Measurements from ENCODE around the gene PLPPR4.

Gene PLPPR4

DNA sequence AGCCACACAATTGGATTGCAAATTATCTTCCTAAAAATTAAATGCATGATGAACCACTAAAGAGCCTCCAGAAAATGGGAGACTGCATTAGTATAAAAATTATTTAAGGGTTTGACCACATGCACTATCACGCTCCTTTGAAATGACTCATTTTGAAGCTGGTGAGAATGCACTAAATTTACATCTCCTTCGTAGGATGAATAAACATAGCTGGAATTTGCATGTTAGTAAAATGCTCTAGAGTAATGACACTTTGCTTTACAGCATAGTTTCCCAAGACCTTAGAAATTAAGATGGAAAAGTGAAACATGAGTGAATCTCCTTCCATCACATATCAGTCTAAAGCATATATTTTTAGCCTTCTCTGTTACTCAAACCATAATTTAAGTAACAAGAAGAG is 2.4 kb downstream of the PLPPR4 start:
- no peak overlapping the region for H3K27ac ChIP-seq
- TF ChIP-seq, protein P1, sequence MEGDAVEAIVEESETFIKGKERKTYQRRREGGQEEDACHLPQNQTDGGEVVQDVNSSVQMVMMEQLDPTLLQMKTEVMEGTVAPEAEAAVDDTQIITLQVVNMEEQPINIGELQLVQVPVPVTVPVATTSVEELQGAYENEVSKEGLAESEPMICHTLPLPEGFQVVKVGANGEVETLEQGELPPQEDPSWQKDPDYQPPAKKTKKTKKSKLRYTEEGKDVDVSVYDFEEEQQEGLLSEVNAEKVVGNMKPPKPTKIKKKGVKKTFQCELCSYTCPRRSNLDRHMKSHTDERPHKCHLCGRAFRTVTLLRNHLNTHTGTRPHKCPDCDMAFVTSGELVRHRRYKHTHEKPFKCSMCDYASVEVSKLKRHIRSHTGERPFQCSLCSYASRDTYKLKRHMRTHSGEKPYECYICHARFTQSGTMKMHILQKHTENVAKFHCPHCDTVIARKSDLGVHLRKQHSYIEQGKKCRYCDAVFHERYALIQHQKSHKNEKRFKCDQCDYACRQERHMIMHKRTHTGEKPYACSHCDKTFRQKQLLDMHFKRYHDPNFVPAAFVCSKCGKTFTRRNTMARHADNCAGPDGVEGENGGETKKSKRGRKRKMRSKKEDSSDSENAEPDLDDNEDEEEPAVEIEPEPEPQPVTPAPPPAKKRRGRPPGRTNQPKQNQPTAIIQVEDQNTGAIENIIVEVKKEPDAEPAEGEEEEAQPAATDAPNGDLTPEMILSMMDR (IDR thresholded peaks at IDR 0.05), result no peak
- no peak for TF ChIP-seq ZFX (IDR thresholded peaks at IDR 0.05; ENCODE audit: borderline replicate concordance)

DNA sequence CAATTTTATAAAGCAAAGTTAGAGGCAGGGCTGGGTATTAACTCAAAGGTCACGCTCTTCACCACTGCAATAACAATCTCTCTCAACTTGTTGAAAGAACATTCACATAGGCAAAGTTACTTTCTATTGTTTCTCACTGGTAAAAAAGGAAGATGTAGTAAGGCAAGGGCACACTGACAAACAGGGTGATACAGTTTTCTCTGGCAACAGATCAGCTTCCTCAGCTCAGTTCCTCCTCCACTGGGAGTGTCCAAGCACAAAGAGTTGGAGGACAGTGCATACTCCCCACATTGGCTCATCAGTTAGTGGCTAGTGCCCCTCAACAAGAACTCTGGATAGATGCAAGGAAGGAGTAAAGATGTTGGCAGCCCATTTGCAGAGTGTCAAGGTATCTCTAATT is 3.7 kb downstream of the PLPPR4 start:
- no peak overlapping the region for H3K27ac ChIP-seq
- no peak for TF ChIP-seq ZFX (IDR thresholded peaks at IDR 0.05; ENCODE audit: borderline replicate concordance)
- TF ChIP-seq, protein P1 (IDR thresholded peaks at IDR 0.05), result no peak

DNA sequence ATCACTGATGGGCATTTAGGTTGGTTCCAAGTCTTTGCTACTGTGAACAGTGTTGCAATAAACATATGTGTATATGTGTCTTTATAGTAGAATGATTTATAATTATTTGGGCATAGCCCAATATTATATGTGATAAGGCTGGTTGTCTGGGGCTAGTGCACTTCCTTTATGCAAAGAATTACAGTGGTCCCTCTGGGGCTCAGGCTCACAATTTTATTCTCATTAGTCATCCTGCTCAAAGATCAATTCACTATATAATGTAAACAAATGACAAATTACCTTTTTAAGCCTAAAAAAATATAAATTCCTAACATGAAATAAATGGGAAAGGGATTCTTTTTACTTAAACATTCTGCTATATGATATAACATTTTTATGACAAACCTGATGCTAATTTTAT is 5.0 kb downstream of the PLPPR4 start:
- TF ChIP-seq, protein P1 (IDR thresholded peaks at IDR 0.05), result no peak
- no peak for TF ChIP-seq ZFX (IDR thresholded peaks at IDR 0.05; ENCODE audit: borderline replicate concordance)
- no peak overlapping the region for H3K27ac ChIP-seq

DNA sequence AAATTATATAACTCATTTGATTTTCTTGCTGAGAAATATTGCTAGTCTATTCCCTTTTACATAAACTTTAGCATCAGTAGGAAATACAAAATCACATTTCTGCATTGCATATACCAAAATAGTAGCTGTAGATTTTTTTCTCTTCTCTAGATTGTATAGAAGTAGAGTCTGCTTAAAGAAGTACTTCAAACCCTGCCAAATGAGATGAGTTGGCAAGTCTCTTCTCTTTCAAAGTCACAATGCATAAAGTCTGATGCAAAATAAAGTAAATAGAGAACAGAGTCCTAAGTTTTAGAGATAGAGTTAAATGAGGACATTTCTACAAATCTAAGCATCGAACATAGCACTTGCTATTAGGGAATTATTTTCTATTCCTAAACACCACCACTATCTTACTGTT is 6.4 kb downstream of the PLPPR4 start:
- H3K27ac ChIP-seq, result no peak overlapping the region
- TF ChIP-seq, protein P1 (IDR thresholded peaks at IDR 0.05), result no peak
- no peak for TF ChIP-seq ZFX (IDR thresholded peaks at IDR 0.05; ENCODE audit: borderline replicate concordance)

DNA sequence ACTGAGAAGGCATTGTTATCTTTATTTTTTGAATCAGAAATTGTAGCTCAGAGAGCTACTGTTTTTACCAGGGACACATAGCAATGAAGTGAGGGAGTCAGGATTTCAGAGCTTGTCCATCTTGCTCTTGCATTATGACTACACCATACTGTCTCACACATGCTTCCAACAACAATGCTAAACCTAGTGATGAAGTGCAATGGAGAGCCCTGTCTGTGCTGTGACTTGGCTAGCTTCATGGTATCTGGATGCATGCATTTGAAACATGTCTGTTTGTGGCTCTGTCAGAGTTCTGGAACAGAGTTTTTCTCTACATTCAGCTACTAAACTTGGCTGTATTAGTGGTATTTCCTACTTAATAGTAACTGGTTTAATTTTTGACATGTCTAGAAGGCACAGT is 7.0 kb downstream of the PLPPR4 start:
- TF ChIP-seq, protein P1 (IDR thresholded peaks at IDR 0.05), result no peak
- no peak for TF ChIP-seq ZFX (IDR thresholded peaks at IDR 0.05; ENCODE audit: borderline replicate concordance)
- no peak overlapping the region for H3K27ac ChIP-seq

DNA sequence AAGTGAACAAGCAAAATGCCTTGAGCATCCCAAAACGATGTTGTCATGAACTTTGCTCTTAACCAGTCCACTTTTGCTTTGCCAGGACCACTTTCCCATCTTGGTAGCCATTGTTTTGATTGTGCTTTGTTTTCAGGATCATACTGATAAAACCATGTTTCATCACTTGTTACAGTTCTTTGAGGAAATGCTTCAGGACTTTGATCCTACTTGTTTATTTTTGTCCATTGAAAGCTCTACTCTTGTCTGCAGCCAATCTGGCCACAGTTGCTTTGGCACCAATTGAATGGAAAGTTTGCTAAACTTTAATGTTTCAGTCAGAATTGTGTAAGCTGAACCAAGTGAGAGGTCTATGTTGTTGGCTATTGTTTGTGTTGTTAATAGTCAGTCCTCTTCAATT is 12.8 kb downstream of the PLPPR4 start:
- H3K27ac ChIP-seq, result no peak overlapping the region
- no peak for TF ChIP-seq ZFX (IDR thresholded peaks at IDR 0.05; ENCODE audit: borderline replicate concordance)
- TF ChIP-seq, protein P1 (IDR thresholded peaks at IDR 0.05), result no peak

DNA sequence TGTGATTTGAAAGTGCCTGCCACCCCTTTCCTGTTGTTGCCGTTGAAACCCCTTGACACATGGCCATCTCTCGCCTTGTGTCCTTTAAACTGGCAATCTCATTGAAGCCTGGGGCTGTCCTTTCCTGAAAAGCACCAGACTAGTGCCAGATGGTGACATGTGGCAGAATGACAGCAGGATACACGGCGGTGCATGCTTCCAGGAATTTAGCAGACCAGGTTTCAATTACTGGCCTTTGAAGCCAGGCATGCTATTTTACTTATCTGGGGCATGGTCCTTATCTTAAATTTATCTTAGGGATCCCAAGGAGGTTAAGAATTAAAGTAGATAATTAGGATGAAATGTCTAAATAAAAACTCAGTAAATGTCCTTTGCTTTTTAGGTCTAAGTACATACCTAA is 15.2 kb downstream of the PLPPR4 start:
- TF ChIP-seq ZFX (IDR thresholded peaks at IDR 0.05; ENCODE audit: borderline replicate concordance), result no peak
- TF ChIP-seq, protein P1 (IDR thresholded peaks at IDR 0.05), result no peak
- no peak overlapping the region for H3K27ac ChIP-seq

Measured in 22Rv1 (cell line).